GM18498 (cell line): ENCODE results near the gene TMEM254.
"Not testable (repeated sequence)": the region's sequence is repeated elsewhere in the genome, so short reads cannot be mapped to it uniquely, and the experiment has no call there.

Experiments
- ATAC-seq: cut with Tn5 transposase; IDR thresholded peaks from one replicate; pipeline ENCODE4 v1.9.1; 2021; ENCODE audit warnings: mild to moderate bottlenecking, moderate library complexity; ENCODE audit not compliant: unreplicated experiment

TMEM254 gene

DNA sequence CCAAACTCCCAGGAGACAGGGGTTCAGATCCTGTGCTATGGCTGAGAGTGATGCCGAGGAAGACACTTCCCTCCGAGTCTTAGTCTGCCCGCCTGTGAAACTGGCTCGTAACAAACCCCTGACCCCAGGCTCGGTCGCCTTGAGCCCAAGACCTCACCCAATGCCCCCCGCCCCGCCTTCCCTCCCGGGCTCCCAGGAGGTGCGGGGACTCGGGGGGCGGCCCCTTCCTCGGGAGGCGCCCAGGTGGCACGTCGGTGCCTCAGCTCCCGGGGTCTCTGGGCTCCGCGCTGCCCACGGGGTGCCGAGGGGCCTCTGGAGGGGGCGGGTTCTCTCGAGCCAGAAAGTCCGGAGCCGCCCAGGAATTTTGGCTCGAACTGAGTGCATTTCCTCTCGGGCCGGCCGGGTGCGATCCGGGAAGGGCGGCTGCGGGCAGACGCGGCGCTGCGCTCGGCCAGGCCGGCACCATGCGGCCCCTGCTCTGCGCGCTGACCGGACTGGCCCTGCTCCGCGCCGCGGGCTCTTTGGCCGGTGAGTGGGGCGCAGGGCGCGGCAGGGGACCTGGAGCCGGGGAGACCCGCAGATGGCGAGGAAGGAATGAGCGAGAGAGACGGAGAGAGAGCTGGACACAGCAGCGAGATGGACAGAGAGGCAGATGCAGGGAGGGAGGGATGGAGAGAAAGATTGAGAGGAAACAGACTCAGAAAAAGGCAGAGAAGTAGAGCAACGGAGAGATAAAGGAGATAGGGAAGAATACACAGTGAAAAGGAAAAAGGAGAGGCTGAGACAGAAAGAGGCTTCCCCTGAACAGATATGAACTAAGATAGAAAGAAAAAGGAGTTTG, 54.1 kb downstream of the TMEM254 start, which contains the start of gene PLAC9:
Gene PLAC9, plus strand, starts transcription at position 432 of the 841 bp plus-strand sequence. Its CDS starts 33 bp downstream, at position 465.
- no peak for ATAC-seq

GRCh38 chr10:80133206-80133605, 54.7 kb downstream of the TMEM254 start:
- no peak for ATAC-seq

GRCh38 chr10:80133687-80134086, 55.2 kb downstream of the TMEM254 start:
- ATAC-seq, result not testable (repeated sequence)

DNA sequence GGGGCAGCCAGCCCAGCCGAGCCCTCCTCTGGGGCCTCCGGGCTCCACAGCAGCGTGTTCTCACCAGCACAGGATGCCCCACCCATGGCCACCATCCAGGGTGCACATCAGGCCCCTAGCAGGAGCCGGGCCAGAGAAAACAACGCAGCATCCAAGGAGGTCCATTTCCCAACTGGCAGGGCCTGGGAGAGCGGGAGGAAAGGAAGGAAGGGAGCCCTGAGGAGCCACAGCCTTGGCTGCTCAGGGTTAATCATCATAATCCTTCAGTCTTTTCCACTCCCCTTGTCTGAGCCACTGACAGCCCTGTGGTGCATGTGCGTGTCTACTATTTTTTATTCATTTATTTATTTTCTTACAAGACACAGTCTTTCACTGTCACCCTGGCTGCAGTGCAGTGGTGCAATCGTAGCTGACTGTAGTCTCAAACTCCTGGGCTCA, 57.7 kb downstream of the TMEM254 start:
- no peak for ATAC-seq

DNA sequence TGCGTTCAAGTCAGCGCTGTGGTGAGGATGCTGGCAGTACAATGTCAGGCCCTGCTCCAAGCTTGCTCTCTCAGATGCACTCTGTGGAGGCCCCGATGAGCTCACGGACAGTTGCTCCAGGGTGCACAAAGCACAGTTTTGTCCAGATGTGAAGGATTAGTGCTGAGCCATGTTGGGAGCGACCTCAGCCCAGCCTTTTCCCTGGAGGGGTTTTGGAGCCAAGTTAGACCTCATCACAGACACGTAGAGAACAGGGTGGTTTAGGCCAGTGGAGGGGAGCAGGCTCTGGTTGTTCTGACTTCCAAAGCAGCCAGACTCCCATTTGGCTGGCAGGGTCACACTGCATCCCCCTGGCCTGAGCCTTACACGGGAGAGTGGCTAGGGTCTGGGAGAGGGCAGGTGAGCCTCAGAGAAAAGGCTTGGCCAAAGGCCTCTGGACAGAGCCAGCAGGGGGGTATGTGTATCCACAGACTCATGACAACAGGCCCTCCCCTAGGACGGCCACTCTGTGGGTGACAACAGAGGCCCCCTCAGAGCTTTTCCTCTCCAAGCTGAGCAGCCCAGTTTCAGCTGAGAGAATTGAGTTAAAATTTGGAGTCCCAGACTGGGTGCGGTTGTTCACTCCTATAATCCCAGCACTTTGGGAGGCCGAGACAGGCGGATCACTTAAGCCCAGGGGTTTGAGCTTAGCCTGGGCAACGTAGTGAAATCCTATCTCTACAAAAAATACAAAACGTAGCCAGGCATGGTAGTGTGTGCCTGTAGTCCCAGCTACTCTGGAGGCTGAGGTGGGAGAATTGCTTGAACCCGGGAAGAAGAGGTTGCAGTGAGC, 58.8 kb downstream of the TMEM254 start:
- ATAC-seq, result no peak

DNA sequence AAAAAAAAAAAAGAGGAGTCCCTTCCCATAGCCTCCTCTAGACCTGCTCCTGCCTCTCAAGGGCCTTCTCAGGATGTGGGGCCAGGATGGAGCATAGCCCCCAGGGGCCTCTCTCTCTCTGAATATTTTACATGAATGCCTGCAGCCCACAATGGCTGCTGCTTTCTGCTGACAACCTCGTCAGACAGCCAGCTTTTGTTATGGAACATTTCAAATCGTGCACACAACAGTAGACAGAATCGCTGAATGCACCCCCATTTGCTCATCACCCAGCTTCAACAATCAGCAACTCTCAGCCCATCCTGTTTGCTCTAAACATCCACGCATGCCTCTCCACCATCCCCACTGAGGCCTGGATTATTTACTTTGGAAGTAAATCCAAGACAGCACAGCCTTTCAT, 59.5 kb downstream of the TMEM254 start:
- ATAC-seq, result no peak

- ATAC-seq, result no peak
These were observed 60.8 kb downstream of the TMEM254 start for GRCh38 chr10:80139265-80139664.

- no peak for ATAC-seq
These were observed 61.8 kb downstream of the TMEM254 start for GRCh38 chr10:80140251-80140650.

DNA sequence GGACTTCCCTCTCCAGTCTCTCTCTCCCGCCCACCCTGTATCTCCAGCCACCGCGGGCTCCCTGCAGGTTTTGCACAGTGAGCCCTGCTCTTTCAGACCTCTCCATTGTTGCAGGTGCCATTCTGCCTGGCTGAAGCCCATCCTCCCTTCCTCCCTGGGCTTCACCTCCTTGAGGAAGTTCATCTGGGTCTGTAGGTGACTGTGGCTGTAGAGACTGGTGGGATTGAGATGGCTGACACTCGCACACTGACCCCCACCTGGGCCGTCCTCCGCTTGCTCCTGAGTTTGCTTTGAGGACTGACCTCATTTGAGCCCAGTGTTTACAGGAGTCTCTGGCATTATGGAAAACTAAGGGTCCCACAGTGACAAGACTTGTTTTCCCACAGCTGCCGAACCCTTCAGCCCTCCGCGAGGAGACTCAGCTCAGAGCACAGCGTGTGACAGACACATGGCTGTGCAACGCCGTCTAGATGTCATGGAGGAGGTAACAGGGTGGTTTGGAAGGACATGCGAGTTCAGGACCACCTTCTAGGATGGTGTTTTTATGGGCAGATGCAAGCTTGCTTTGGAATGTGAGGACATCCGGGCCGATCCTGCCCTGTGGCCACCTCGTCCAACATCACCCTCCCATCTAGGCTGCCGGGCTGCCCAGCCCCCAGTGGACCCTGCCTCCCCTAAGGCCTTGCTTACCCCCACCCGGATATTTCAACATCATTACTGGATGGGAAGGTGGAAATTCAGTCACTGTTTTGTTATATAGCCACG, 63.4 kb downstream of the TMEM254 start:
- no peak for ATAC-seq
